PFSK-1 (cell line): ENCODE results near the gene WNT2B.

Experiments
- FOXP2 ChIP-seq: optimal IDR thresholded peaks from 2 replicates; pipeline ENCODE3; 2011; ENCODE audit warnings: borderline replicate concordance, control low read depth, inconsistent platforms; ENCODE audit not compliant: insufficient read depth; ENCODE audit errors: extremely low read length, extremely low read depth
- POLR2AphosphoS5 ChIP-seq: IDR thresholded peaks from 2 replicates; pipeline ENCODE4 v1.6.1; 2012; ENCODE audit warnings: low read depth, mild to moderate bottlenecking, control low read depth, low read length, moderate library complexity
- SIN3A ChIP-seq: IDR thresholded peaks from 2 replicates; pipeline ENCODE4 v1.6.1; 2012; ENCODE audit warnings: mild to moderate bottlenecking, low read length, moderate library complexity, borderline replicate concordance; ENCODE audit not compliant: insufficient read depth
- TAF1 ChIP-seq: IDR thresholded peaks from 2 replicates; pipeline ENCODE4 v1.6.1; 2012; ENCODE audit warnings: low read length, control low read depth, borderline replicate concordance; ENCODE audit not compliant: insufficient read depth
- TF ChIP-seq, protein P1 (sequence below), 2 experiments: IDR thresholded peaks; 2 replicates each; pipeline versions ENCODE4 v1.6.1 to v1.8.0; 2011 to 2012; ENCODE audit warnings: low read depth in 2 of 2, low read length in 2 of 2, control low read depth in 1 of 2, inconsistent platforms in 1 of 2, mild to moderate bottlenecking in 1 of 2, moderate library complexity in 1 of 2; ENCODE audit not compliant: insufficient read depth in 1 of 2

WNT2B gene

DNA sequence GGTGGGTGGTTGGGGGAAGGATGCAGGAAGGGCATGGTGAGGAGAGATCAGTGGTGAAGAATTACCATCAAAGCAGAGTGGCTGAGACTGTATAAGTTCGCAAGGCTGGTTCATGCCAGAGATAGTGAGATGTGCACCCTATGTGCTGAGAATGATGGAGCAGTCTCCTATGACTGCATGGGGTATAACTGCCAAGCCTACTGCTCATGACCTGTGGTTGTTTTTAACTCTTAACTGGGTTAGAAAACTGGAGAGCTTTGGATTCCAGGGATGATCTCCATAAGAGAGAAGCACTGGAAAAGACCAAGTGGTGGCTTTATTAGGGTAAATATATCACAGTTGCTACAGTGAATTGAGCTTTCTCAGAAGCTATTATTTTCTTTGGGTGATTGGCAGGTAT, 16.2 kb downstream of the WNT2B start:
- no peak for TF ChIP-seq FOXP2
- TF ChIP-seq, protein P1, sequence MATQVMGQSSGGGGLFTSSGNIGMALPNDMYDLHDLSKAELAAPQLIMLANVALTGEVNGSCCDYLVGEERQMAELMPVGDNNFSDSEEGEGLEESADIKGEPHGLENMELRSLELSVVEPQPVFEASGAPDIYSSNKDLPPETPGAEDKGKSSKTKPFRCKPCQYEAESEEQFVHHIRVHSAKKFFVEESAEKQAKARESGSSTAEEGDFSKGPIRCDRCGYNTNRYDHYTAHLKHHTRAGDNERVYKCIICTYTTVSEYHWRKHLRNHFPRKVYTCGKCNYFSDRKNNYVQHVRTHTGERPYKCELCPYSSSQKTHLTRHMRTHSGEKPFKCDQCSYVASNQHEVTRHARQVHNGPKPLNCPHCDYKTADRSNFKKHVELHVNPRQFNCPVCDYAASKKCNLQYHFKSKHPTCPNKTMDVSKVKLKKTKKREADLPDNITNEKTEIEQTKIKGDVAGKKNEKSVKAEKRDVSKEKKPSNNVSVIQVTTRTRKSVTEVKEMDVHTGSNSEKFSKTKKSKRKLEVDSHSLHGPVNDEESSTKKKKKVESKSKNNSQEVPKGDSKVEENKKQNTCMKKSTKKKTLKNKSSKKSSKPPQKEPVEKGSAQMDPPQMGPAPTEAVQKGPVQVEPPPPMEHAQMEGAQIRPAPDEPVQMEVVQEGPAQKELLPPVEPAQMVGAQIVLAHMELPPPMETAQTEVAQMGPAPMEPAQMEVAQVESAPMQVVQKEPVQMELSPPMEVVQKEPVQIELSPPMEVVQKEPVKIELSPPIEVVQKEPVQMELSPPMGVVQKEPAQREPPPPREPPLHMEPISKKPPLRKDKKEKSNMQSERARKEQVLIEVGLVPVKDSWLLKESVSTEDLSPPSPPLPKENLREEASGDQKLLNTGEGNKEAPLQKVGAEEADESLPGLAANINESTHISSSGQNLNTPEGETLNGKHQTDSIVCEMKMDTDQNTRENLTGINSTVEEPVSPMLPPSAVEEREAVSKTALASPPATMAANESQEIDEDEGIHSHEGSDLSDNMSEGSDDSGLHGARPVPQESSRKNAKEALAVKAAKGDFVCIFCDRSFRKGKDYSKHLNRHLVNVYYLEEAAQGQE (IDR thresholded peaks at IDR 0.05; ENCODE audit: insufficient read depth in 1 of 2, low read depth in 2 of 2, low read length in 2 of 2): no peak
- no peak for TF ChIP-seq POLR2AphosphoS5
- TF ChIP-seq SIN3A: no peak
- no peak for TF ChIP-seq TAF1

DNA sequence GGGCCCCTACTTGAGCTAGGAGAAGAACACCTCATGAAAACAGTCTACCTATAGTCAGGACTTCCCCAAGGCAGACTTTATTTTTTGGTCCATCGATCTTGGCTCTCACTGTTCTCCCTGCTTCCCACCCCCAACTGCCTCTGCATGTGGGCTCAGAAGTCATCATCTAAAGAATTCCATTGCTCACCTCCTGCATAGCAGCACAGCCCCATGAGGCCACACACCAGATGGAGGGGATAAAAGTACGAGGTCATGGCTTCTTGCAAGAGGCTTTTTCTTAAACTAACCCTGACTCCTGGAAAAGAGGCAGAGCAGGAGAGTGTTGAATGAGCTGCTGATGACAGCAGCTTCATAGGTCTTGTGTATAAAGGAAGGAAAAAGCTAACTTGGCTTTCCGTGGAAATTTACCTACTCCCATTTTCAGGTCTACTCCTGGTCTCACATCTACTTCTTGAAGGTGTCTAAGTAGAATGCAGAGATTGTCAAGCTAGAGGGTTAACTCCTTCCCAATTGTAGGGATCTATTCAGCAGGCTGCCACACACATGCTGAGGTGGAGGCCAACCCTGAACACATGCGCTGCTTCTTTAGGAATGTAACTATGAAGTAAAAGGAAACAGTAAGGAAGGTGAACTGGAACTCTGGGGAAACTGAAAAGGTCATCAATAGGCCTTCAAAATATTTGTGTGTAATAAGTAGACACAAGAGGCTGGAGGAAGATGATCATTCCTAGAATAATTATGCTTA, 18.7 kb downstream of the WNT2B start:
- TF ChIP-seq, protein P1 (IDR thresholded peaks at IDR 0.05; ENCODE audit: insufficient read depth in 1 of 2, low read depth in 2 of 2, low read length in 2 of 2): no peak
- TF ChIP-seq POLR2AphosphoS5: no peak
- no peak for TF ChIP-seq SIN3A
- TF ChIP-seq TAF1: no peak
- no peak for TF ChIP-seq FOXP2

DNA sequence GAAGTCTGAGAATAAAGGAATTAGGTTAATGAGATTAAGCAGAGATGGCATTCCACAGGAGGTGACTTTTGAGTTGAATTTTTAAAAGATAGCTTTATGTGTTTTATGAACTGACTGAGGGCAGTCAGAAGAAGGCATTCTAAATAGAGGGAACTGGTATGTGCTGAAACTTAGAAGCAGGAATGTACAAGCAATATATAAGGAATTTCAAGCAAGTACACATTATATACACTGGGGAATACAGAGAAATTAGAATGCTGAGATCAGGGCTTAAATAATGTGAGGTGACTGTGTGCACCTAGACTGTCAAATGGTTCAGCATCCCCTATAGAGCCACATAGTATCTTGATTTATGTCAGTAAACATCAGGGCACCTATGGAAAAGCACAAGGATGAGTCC, 19.3 kb downstream of the WNT2B start:
- TF ChIP-seq, protein P1 (IDR thresholded peaks at IDR 0.05; ENCODE audit: insufficient read depth in 1 of 2, low read depth in 2 of 2, low read length in 2 of 2): no peak
- TF ChIP-seq POLR2AphosphoS5: no peak
- TF ChIP-seq FOXP2: no peak
- TF ChIP-seq SIN3A: no peak
- TF ChIP-seq TAF1: no peak

DNA sequence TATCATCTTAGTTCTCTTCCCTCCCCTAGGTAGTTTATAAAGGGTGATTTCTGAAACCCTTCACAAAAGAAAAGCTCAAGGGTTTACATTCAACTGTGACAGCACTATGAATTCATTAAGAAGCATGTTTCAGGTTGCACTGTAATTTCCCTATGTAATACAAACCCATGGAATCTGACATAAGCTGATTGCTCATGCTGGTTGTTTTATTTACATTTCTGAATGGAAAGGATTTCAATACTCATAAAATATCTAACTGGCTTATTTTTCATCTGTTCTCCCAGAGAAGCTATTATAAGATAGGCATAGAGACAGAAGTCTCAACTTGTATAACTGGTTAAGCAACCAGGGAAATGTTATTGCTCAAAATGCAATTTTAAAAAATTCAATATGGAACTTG, 20.5 kb downstream of the WNT2B start:
- TF ChIP-seq POLR2AphosphoS5 (no peak), SIN3A (no peak), TAF1 (no peak), FOXP2 (no peak)
- TF ChIP-seq, protein P1 (IDR thresholded peaks at IDR 0.05; ENCODE audit: insufficient read depth in 1 of 2, low read depth in 2 of 2, low read length in 2 of 2): no peak
